Stimulated activated CD4-positive, alpha-beta T cell treated with anti-CD3 and anti-CD28 coated beads, Interleukin-12 subunit alpha, Interleukin-12 subunit beta, amount 100 ng/mL, for 48 hours (primary cell): ENCODE data around the gene OR9G1.
"Not testable (repeated sequence)": the region's sequence is repeated elsewhere in the genome, so short reads cannot be mapped to it uniquely, and the experiment has no call there.

Experiments
- DNase-seq, 3 donors: peaks; one replicate each; pipeline ENCODE4 v3.0.0-alpha.2; 2020; ENCODE audit warnings: low read depth in 2 of 3, low spot score in 1 of 3

OR9G1 gene

DNA sequence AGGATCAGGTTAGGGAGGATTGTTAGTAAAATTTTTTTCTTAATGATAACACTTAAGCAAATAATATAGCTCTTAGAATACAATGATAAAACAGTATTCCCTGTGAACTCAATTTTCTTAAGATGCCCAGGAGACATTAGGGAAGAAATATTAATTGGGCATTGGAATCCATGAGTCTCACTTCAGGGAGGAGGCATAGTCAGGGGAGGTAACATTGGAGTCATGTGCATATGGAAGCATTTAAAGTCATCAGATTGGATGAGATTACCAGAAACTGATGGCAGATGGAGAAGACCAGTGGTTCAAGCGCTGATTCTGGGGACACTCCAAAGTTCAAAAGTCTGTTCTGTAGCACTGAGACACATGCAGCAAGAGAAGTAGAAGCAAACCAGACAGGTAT is at the start of gene OR9G1:
TSS of gene OR9G1 (plus strand) at position 301 of the 400 bp plus-strand sequence. CDS start 1,293 bp downstream, outside the sequence.
- no peak for DNase-seq

DNA sequence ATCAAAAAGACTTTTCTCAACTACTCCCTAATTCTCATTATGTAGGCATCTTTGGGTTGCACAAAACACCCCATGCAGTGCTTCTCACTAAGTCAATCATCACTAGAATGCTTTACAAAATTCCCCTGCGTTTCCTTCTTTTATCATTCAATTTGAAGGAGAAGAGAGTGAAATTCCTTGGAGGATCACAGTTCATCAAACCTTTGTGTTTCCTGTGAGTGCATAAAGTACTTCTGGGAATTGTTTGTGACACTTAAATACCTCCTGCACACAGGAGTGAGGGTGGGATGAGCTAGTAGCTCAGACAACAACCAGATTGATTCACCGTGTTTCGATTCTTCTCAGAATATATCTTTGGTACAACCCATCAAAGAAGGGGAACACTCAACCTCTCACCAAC is 39.1 kb upstream of the OR9G1 start:
- no peak for DNase-seq

DNA sequence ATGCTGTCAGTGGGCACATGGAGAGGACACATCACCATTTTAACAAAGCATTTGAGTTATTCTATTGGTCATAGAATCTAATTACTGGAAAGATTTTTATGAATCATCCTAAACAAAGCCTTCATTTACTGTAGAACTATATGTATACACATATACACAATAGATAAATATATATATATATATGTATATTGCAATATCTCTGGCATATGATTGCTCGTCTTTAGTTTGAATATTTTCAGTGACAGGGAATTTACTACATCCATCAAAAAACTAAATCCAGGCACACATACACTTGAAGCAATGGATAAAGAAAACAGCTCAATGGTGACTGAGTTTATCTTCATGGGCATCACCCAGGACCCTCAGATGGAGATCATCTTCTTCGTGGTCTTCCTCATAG is 35.5 kb upstream of the OR9G1 start, which contains the start of gene OR5AR1:
TSS of gene OR5AR1 (plus strand) at position 301 of the 400 bp plus-strand sequence. CDS start at position 301, 0 bp downstream.
- DNase-seq: no peak

DNA sequence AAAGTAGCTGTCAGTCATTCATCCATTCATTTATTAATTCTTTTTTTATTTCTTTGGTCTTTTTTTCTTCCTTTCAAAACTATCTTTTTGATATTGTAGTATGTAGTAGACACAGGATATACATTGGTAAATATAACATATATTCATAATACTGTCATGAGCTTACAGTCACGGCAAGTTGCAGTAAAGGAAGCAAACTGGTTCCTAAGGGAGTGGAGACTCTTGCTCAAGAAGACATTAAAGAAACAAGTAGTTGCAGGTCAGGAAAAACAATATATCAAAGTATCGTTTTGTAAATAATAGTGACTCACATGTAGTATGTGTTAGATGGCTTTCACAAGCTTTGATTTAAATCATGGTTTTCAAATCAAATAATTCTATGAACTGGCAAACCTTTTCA is 27.9 kb upstream of the OR9G1 start:
- no peak for DNase-seq

GRCh38 chr11:56688554-56689100 is 10.3 kb upstream of the OR9G1 start:
- DNase-seq: no peak

DNA sequence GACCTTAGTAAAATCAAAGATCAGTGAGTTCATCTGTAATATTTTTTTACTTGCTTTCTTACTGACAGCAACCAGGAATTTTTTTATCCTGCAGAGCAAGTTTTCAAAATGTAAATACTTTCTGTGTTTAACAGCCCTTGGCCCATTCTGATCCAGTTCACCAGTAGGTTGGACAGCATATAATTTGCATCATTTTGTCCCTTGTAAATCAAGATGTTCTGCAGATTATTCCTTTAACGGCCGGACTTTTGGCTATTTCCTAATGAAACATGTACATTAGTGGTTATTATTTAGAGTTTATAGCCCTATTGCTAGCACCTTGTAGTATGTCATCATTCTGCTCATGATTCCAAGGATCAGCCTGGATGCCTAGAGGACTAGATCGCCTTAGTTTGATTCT is 7.7 kb upstream of the OR9G1 start:
- not testable (repeated sequence) for DNase-seq

GRCh38 chr11:56693428-56693827 is 5.5 kb upstream of the OR9G1 start:
- no peak for DNase-seq

- no peak for DNase-seq
Observed at GRCh38 chr11:56700242-56700913, 1.5 kb downstream of the OR9G1 start.

DNA sequence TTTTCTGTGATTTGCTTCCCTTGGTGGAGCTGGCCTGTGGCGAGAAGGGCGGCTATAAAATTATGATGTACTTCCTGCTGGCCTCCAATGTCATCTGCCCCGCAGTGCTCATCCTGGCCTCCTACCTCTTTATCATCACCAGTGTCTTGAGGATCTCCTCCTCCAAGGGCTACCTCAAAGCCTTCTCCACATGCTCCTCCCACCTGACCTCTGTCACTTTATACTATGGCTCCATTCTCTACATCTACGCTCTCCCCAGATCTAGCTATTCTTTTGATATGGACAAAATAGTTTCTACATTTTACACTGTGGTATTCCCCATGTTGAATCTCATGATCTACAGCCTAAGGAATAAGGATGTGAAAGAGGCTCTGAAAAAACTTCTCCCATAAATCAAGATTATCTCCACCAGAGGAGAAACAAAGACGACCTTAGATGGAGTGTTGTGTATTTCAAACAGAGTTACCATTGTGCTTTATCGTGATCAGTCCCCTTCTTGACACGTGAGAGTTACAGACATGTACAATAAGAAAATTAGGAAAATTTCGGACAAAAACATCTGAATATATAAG is 2.1 kb downstream of the OR9G1 start:
- no peak for DNase-seq

- no peak for DNase-seq
Observed at GRCh38 chr11:56705784-56706396, 7.0 kb downstream of the OR9G1 start.

- DNase-seq: no peak
Observed at GRCh38 chr11:56706486-56706885, 7.6 kb downstream of the OR9G1 start.

DNA sequence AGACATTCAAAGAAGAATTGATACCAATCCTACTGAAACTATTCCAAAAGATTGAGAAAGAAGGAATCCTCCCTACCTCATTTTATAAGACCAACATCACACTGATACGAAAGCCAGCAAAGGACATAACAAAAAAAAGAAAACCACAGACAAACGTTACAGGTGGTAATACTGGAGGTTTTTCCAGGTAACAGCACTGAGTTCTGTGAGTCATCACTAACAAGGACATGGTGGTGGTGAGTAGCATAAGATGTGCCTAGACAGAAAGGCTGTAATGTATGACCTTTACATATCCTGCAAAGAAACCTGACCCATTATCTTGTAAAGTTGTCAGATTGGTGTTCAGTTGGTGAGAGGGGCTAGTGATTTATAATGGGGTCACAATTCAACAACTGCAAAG is 15.3 kb downstream of the OR9G1 start:
- no peak for DNase-seq

GRCh38 chr11:56716379-56716854 is 17.5 kb downstream of the OR9G1 start:
- no peak for DNase-seq

DNA sequence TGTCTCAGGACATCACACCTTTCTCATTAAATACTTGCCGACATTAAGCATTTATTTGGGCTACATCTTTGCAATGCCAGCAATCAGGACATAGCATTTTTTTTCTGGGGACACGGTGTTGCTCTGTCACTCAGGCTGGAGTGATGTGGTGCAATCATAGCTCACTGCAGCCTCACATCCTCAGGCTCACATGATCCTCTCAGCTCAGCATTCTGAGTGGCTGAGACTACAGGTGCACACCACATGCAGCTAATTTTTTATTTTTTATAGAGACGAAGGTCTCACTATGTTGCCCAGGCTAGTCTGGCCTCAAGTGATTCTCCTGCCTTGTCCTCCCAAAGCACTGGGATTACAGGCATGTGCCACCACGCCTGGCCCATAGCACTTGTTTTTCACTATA is 21.6 kb downstream of the OR9G1 start:
- DNase-seq: no peak

- no peak for DNase-seq
Observed at GRCh38 chr11:56740107-56740506, 41.2 kb downstream of the OR9G1 start.

DNA sequence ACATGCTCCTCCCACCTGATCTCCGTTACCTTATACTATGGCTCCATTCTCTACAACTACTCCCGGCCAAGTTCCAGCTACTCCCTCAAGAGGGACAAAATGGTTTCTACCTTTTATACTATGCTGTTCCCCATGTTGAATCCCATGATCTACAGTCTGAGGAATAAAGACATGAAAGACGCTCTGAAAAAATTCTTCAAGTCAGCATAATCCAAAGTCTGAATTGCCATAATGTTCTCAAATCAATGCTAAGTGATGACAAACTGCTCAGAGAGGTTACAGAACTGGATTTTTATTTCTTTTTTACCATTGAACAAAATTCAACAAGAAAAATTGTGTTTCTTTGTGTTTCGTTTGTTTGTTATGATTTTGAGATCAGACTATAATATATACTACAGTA is 42.0 kb downstream of the OR9G1 start:
- no peak for DNase-seq

GRCh38 chr11:56748597-56748996 is 49.7 kb downstream of the OR9G1 start, which contains the start of gene OR9G4:
Gene OR9G4, minus strand, starts transcription at chr11:56748697. Its CDS starts 4,931 bp downstream, at chr11:56743766.
- no peak for DNase-seq

DNA sequence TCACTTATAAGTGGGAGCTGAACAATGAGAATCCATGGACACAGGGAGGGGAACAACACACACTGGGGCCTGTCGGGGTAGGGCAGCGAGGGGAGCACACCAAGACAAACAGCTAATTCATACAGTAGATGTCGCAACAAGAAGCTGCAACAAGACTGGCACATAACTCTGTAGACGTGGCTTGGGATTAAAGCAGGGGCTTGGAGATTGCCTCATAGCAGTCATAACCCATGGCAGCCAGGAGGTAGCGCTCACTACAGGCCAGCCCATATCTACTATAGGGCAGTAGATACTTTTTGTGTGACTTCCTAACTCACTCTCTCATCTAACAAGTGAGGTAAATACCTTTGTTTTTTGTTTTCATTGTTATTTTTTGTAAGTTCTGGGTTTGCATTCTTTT is 51.3 kb downstream of the OR9G1 start:
- no peak for DNase-seq

GRCh38 chr11:56751480-56751879 is 52.6 kb downstream of the OR9G1 start:
- DNase-seq: no peak
